ENCODE results near the gene POLR2E. TPM values are rescaled to one million over a fixed set of nuclear protein-coding genes. Genes with fewer than 3 reads are reported as not detected.

Gene POLR2E
- total and polyA plus RNA-seq, 10 of the 15 experiments (the other 5 are each of a cell fraction or from before 2014, with no cell fraction given) = 4.0 to 487 (median 200) TPM

DNA sequence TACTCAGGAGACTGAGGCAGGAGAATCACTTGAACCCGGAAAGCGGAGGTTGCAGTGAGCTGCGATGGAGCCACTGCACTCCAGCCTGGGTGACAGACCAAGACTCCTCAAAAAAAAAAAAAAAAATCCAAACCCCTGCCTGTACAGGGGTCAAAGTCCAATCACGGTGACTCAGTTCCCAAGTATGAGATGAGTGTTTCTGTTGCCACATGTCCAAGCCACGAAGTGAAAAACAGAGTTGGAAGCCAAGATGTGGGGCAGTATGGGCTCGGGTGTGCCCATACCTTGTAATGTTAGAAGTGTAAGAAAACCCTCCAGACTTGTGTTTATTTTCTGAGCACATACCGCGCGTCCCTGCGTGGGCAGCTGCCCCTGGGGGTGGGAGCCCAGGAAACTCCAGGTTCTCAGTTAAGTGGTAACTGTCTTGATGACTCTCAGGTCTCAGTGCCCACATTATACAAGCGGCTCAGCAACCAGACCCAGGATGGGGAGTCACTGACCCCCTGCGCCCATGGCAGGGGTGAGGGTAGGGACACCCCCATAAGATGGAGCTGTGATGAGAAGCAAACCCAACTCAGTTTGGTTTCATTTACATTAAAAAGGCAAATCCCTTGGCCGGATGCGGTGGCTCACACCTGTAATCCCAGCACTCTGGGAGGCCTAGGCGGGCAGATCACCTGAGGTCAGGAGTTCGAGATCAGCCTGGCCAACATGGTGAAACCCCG lies 7.4 kb upstream of the POLR2E start (continued):
- peak in 1 of 2 experiments; percentile 85; a peak in 2 of 3 replicates for TF ChIP-seq EGR1 (IDR thresholded peaks at IDR 0.05; ENCODE audit: borderline replicate concordance in 1 of 2, low read depth in 2 of 2, low read length in 2 of 2)
- TF ChIP-seq POLR2A (IDR thresholded peaks at IDR 0.05; ENCODE audit: low read depth, low read length) = no peak
- peak; percentile 97 for TF ChIP-seq ZNF217 (IDR thresholded peaks at IDR 0.05)
- no peak for TF ChIP-seq EZH2 (IDR thresholded peaks at IDR 0.05; ENCODE audit: borderline replicate concordance, control insufficient read depth, low read depth, low read length)
- peak; percentile 42; the same call in 1 of the 2 replicates for TF ChIP-seq FOXK2 (IDR thresholded peaks at IDR 0.05)
- TF ChIP-seq DPF2 (IDR thresholded peaks at IDR 0.05) = peak; percentile 93
- TF ChIP-seq CHD4 (IDR thresholded peaks at IDR 0.05) = no peak
- TF ChIP-seq MYC (IDR thresholded peaks at IDR 0.05; ENCODE audit: insufficient read depth, insufficient read length, insufficient replicate concordance, low read length, severe bottlenecking) = no peak
- peak; percentile 86 for TF ChIP-seq MTA2 (IDR thresholded peaks at IDR 0.05; ENCODE audit: low read depth)
- peak; percentile 53 to 89; a peak in 3 of 4 replicates for TF ChIP-seq EP300 (IDR thresholded peaks at IDR 0.05; ENCODE audit: borderline replicate concordance in 1 of 2, control insufficient read depth in 1 of 2, low read depth in 2 of 2, low read length in 2 of 2)
- peak; percentile 45; the same call in 1 of the 2 replicates for TF ChIP-seq LARP7 (IDR thresholded peaks at IDR 0.05)
- no peak for TF ChIP-seq MYB (IDR thresholded peaks at IDR 0.05; ENCODE audit: borderline replicate concordance, low read depth, low read length)
- 0 out of 2 replicates have a peak, but pooled peaks have one; percentile 68 for TF ChIP-seq ASH2L (IDR thresholded peaks at IDR 0.05; ENCODE audit: borderline replicate concordance, low read depth)
- TF ChIP-seq STAT1 (conservative IDR thresholded peaks at IDR 0.05) = no peak
- no peak for TF ChIP-seq SREBF1 (IDR thresholded peaks at IDR 0.05; ENCODE audit: low read length)
- no peak; the same call in 1 of the 2 replicates for TF ChIP-seq USF2 (IDR thresholded peaks at IDR 0.05; ENCODE audit: borderline replicate concordance, low read depth, low read length)
- no peak for TF ChIP-seq SREBF2 (IDR thresholded peaks at IDR 0.05; ENCODE audit: low read length)
- TF ChIP-seq ETV6 (conservative IDR thresholded peaks at IDR 0.05 in 1 of 2, IDR thresholded peaks at IDR 0.05 in 1 of 2; ENCODE audit: borderline replicate concordance in 1 of 2, low read depth in 1 of 2) = no peak; a peak in 1 of 4 replicates
- peak; percentile 39; the same call in 1 of the 2 replicates for TF ChIP-seq ZBED1 (IDR thresholded peaks at IDR 0.05; ENCODE audit: borderline replicate concordance)
- peak in 1 of 2 experiments; percentile 58; a peak in 1 of 4 replicates for TF ChIP-seq SRF (IDR thresholded peaks at IDR 0.05; ENCODE audit: low read depth in 2 of 2, low read length in 2 of 2)
- TF ChIP-seq NFIC (IDR thresholded peaks at IDR 0.05; ENCODE audit: low read depth, low read length) = peak; percentile 65; the same call in 1 of the 2 replicates
- no peak for TF ChIP-seq HSF1 (IDR thresholded peaks at IDR 0.05; ENCODE audit: low read depth, low read length)
- TF ChIP-seq, protein P1, sequence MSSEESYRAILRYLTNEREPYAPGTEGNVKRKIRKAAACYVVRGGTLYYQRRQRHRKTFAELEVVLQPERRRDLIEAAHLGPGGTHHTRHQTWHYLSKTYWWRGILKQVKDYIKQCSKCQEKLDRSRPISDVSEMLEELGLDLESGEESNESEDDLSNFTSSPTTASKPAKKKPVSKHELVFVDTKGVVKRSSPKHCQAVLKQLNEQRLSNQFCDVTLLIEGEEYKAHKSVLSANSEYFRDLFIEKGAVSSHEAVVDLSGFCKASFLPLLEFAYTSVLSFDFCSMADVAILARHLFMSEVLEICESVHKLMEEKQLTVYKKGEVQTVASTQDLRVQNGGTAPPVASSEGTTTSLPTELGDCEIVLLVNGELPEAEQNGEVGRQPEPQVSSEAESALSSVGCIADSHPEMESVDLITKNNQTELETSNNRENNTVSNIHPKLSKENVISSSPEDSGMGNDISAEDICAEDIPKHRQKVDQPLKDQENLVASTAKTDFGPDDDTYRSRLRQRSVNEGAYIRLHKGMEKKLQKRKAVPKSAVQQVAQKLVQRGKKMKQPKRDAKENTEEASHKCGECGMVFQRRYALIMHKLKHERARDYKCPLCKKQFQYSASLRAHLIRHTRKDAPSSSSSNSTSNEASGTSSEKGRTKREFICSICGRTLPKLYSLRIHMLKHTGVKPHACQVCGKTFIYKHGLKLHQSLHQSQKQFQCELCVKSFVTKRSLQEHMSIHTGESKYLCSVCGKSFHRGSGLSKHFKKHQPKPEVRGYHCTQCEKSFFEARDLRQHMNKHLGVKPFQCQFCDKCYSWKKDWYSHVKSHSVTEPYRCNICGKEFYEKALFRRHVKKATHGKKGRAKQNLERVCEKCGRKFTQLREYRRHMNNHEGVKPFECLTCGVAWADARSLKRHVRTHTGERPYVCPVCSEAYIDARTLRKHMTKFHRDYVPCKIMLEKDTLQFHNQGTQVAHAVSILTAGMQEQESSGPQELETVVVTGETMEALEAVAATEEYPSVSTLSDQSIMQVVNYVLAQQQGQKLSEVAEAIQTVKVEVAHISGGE (CRISPR knock-in tag; IDR thresholded peaks at IDR 0.05) = no peak
- TF ChIP-seq BHLHE40 (IDR thresholded peaks at IDR 0.05; ENCODE audit: borderline replicate concordance in 1 of 2, low read depth in 2 of 2, low read length in 1 of 2) = peak; percentile 35 to 94; a peak in 3 of 4 replicates

Data from GM12878 (cell line).